NK-92 (cell line): ENCODE results near the gene COL11A1.
"Not testable (repeated sequence)": the region's sequence is repeated elsewhere in the genome, so short reads cannot be mapped to it uniquely, and the experiment has no call there.

ENCODE experiments used
- DNase-seq: peaks from one replicate; lab custom pipeline; 2025; ENCODE audit not compliant: unreplicated experiment; lab: John Stamatoyannopoulos, UW

Gene COL11A1

GRCh38 chr1:103084181-103084580 lies 24.1 kb downstream of the COL11A1 start:
- DNase-seq = no peak

- no peak for DNase-seq
Observed at GRCh38 chr1:103075316-103076000, 32.9 kb downstream of the COL11A1 start.

- no peak for DNase-seq
Observed at GRCh38 chr1:103074224-103074623, 34.1 kb downstream of the COL11A1 start.

GRCh38 chr1:103069201-103069600 lies 39.1 kb downstream of the COL11A1 start:
- DNase-seq = no peak

GRCh38 chr1:103063921-103064320 lies 44.4 kb downstream of the COL11A1 start:
- DNase-seq = no peak

GRCh38 chr1:103058391-103058790 lies 49.9 kb downstream of the COL11A1 start:
- no peak for DNase-seq

- DNase-seq = no peak
Observed at GRCh38 chr1:103056423-103056822, 51.9 kb downstream of the COL11A1 start.

GRCh38 chr1:103028110-103028509 lies 80.2 kb downstream of the COL11A1 start:
- DNase-seq = not testable (repeated sequence)

- DNase-seq = no peak
Observed at GRCh38 chr1:103025858-103026409, 82.4 kb downstream of the COL11A1 start.

- no peak for DNase-seq
Observed at GRCh38 chr1:103024051-103024450, 84.3 kb downstream of the COL11A1 start.

- DNase-seq = no peak
Observed at GRCh38 chr1:103002005-103002404, 106.3 kb downstream of the COL11A1 start.

- DNase-seq = no peak
Observed at GRCh38 chr1:102978874-102979273, 129.4 kb downstream of the COL11A1 start.

- no peak for DNase-seq
Observed at GRCh38 chr1:102977292-102977691, 131.0 kb downstream of the COL11A1 start.

- DNase-seq = no peak
Observed at GRCh38 chr1:102970496-102971078, 137.7 kb downstream of the COL11A1 start.

- DNase-seq = no peak
Observed at GRCh38 chr1:102967786-102968185, 140.5 kb downstream of the COL11A1 start.

GRCh38 chr1:102961549-102961948 lies 146.8 kb downstream of the COL11A1 start:
- DNase-seq = no peak

- no peak for DNase-seq
Observed at GRCh38 chr1:102954576-102954975, 153.7 kb downstream of the COL11A1 start.

- no peak for DNase-seq
Observed at GRCh38 chr1:102952400-102952799, 155.9 kb downstream of the COL11A1 start.

- DNase-seq = no peak
Observed at GRCh38 chr1:102942324-102942723, 166.0 kb downstream of the COL11A1 start.

- DNase-seq = no peak
Observed at GRCh38 chr1:102941366-102941947, 166.9 kb downstream of the COL11A1 start.

GRCh38 chr1:102937401-102937800 lies 170.9 kb downstream of the COL11A1 start:
- DNase-seq = no peak

- DNase-seq = not testable (repeated sequence)
Observed at GRCh38 chr1:102933362-102933761, 175.0 kb downstream of the COL11A1 start.
